Smooth muscle cell (in vitro differentiated cells): ENCODE data around the gene RHBDF1. TPM values are rescaled to one million over a fixed set of nuclear protein-coding genes. Genes with fewer than 3 reads are reported as not detected.
"Not testable (repeated sequence)": the region's sequence is repeated elsewhere in the genome, so short reads cannot be mapped to it uniquely, and the experiment has no call there.

Experiments used
- DNase-seq: peaks from one replicate; lab custom pipeline; 2025; ENCODE audit not compliant: unreplicated experiment; lab: John Stamatoyannopoulos, UW
- H2AFZ ChIP-seq: fragments of 200-600 bp; sonication (generic); 2 replicates; pipeline ENCODE4 v1.6.0; 2016; ENCODE audit warnings: antibody characterized with exemption, low read depth, mild to moderate bottlenecking
- H3F3A ChIP-seq: fragments of 200-600 bp; sonication (generic); 2 replicates; pipeline ENCODE4 v1.6.0; 2017; ENCODE audit warnings: antibody characterized with exemption, low read depth
- H3K27ac ChIP-seq: fragments of 200-600 bp; sonication (generic); 2 replicates; pipeline ENCODE4 v1.5.1; 2016; ENCODE audit warnings: low read depth, mild to moderate bottlenecking
- H3K27me3 ChIP-seq: fragments of 200-600 bp; sonication (generic); 2 replicates; pipeline ENCODE4 v1.6.1; 2016; ENCODE audit warnings: low read depth, mild to moderate bottlenecking
- H3K36me3 ChIP-seq: fragments of 200-600 bp; sonication (generic); 2 replicates; pipeline ENCODE4 v1.5.1; 2016; ENCODE audit warnings: low read depth
- H3K4me1 ChIP-seq: fragments of 200-600 bp; sonication (generic); 2 replicates; pipeline ENCODE4 v1.5.1; 2016; ENCODE audit warnings: low read depth
- H3K4me2 ChIP-seq: fragments of 200-600 bp; sonication (generic); 2 replicates; pipeline ENCODE4 v1.6.0; 2016; ENCODE audit warnings: mild to moderate bottlenecking
- H3K4me3 ChIP-seq: fragments of 200-600 bp; sonication (generic); 2 replicates; pipeline ENCODE4 v1.5.1; 2016; ENCODE audit warnings: mild to moderate bottlenecking
- H3K79me2 ChIP-seq: fragments of 200-600 bp; sonication (generic); 2 replicates; pipeline ENCODE4 v1.6.0; 2016; ENCODE audit warnings: low read depth, mild to moderate bottlenecking
- H3K9ac ChIP-seq: fragments of 200-600 bp; sonication (generic); 2 replicates; pipeline ENCODE4 v1.6.0; 2016; ENCODE audit warnings: low read depth
- H3K9me3 ChIP-seq: fragments of 200-600 bp; sonication (generic); replicated peaks from 2 replicates; pipeline ENCODE4 v1.5.1; 2016; ENCODE audit warnings: low read depth
- H4K20me1 ChIP-seq: fragments of 200-600 bp; sonication (generic); 2 replicates; pipeline ENCODE4 v1.6.0; 2016; ENCODE audit warnings: low read depth
- CTCF ChIP-seq: fragments of 200-600 bp; sonication (generic); IDR thresholded peaks from 2 replicates; pipeline ENCODE4 v1.5.1; 2017; ENCODE audit warnings: borderline replicate concordance, mild to moderate bottlenecking, antibody characterized with exemption; ENCODE audit not compliant: insufficient read depth, poor library complexity, severe bottlenecking
- WGBS: methylation state at CpG from one replicate; pipeline ENCODE4 v1.1.7; 2016; ENCODE audit warnings: low lambda C conversion rate; 5-methylcytosine and 5-hydroxymethylcytosine counted together
- polyA plus RNA-seq: library from polyadenylated mRNA; unstranded; fragments of >200 nt; fragmentation: Nextera tagmentation; extraction: Ambion mirVana; gene quantifications from 2 replicates; pipeline ENCODE4 v1.2.1, GENCODE V29; 2016
- total RNA-seq: library from RNA; depleted of rRNA; stranded (reverse); fragments of >200 nt; gene quantifications from 2 replicates; pipeline ENCODE4 v1.2.3, GENCODE V29; 2014

The RHBDF1 gene
- total and polyA plus RNA-seq, 2 experiments from 2014 or later, result 41.4 to 68.0 TPM

DNA sequence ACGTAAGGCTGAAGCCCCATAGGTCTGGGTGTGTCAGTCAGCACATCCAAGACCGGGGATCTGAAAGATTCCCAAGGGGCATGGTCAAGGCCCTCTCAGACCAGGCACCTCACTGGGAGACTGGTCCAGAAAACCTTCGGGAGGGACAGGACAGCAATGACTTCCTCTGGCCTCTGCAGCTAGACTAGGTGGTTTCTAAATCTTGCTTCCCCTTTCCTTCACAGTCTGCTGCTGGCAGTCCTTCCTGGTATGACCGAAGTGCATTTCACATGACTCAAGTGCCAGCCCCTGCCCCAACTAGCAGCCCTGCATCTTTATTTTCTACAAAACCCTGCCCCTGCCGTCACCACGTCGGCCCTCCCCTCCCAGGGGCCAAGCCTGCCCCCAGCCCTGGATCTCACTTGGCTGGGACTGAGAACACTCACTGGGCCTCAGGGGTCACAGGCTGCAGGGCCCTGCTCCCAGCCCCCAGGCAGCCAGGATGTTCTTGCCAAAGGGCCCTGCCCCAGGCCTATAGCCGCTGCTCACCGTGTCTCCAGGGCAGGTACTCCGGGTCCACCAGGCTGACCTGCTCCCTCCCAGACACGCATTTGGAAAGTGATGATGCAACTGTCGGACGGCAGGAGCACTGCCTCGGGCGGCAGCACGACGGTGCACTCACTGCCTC lies 37.3 kb downstream of the RHBDF1 start:
- Histone ChIP-seq H3K4me1 (no peaks in the 10 kb centered on the region), H3K4me3 (no peak overlapping the region), H3K27me3 (no peaks in the 10 kb centered on the region), H3K4me2 (no peak overlapping the region), H2AFZ (no peak overlapping the region), H3K36me3 (no peaks in the 10 kb centered on the region), H3K27ac (no peak overlapping the region), H3K9me3 (no peaks in the 10 kb centered on the region), H3K79me2 (no peaks in the 10 kb centered on the region), H3F3A (no peaks in the 10 kb centered on the region), H3K9ac (no peak overlapping the region), H4K20me1 (no peaks in the 10 kb centered on the region)
- TF ChIP-seq CTCF, result no peak
- 82% methylated on average over 17 of the region's 17 CpGs for WGBS
- DNase-seq, result no peak

DNA sequence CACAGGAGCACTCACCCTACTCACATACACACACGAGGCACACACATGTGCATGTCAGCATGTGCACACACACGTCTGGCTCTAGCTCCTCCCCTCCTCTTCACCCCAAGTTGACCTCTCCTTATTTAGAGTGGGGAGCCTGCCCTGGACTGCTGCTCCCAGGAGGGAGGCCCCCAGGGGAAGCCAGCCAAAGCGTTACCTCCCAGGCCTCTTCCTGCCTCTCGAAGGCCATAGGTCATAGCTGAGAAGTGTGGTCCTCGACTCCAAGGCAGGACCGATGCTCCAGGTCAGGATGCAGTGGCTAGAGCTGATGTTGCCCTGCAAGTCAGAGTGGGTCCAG lies 37.8 kb downstream of the RHBDF1 start:
- Histone ChIP-seq H3K9ac (no peak overlapping the region), H3K4me2 (no peak overlapping the region), H3K36me3 (no peaks in the 10 kb centered on the region), H3K9me3 (no peaks in the 10 kb centered on the region), H3K4me1 (no peaks in the 10 kb centered on the region), H2AFZ (no peak overlapping the region), H3K27me3 (no peaks in the 10 kb centered on the region), H4K20me1 (no peaks in the 10 kb centered on the region), H3K27ac (no peak overlapping the region), H3K79me2 (no peaks in the 10 kb centered on the region), H3K4me3 (no peak overlapping the region), H3F3A (no peaks in the 10 kb centered on the region)
- TF ChIP-seq CTCF, result no peak
- DNase-seq, result no peak
- 91% methylated on average over 6 of the region's 6 CpGs for WGBS

DNA sequence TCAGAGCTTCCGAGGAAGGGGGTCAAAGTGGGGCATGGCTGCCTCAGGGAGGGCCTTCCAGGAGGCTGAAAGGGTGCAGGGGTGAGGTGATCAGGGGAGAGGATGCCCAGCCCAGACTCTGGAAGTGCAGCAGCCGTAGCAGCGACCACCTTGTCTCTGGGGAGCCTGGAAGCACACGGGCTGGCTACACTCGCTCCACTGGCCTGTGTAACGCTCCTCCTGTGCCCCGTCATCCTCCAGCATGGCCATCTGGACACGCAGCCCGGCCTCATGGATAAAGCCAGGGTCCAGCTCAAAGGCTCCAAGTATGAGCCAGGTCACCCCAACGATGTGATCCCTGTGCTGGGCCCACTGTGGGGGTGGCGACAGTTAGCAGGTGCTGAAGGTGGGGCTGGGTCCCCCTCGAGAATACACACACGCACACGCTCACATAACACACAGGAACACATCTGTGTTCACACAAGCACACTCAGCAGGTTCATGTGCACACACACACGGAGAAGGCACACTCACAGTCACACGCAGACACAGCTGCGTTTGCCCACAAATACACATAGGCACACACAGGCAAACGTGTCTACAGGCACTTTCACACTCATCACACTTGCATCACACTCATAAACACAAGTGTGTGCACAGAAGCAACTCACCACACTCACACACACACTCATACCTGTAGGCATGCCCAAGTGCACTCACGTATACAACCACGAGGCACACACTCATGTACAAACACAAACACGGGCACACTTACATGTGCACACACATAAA lies 38.4 kb downstream of the RHBDF1 start:
- no peaks in the 10 kb centered on the region for H3K9me3 ChIP-seq
- H2AFZ ChIP-seq, result no peak overlapping the region
- H4K20me1 ChIP-seq, result no peaks in the 10 kb centered on the region
- no peak overlapping the region for H3K9ac ChIP-seq
- H3K27ac ChIP-seq, result no peak overlapping the region
- H3K4me1 ChIP-seq, result no peaks in the 10 kb centered on the region
- no peak overlapping the region for H3K4me3 ChIP-seq
- H3K27me3 ChIP-seq, result no peaks in the 10 kb centered on the region
- no peak overlapping the region for H3K4me2 ChIP-seq
- no peaks in the 10 kb centered on the region for H3F3A ChIP-seq
- no peak for DNase-seq
- no peaks in the 10 kb centered on the region for H3K79me2 ChIP-seq
- no peak for TF ChIP-seq CTCF
- WGBS, result 87% methylated on average over 21 of the region's 21 CpGs
- no peaks in the 10 kb centered on the region for H3K36me3 ChIP-seq

DNA sequence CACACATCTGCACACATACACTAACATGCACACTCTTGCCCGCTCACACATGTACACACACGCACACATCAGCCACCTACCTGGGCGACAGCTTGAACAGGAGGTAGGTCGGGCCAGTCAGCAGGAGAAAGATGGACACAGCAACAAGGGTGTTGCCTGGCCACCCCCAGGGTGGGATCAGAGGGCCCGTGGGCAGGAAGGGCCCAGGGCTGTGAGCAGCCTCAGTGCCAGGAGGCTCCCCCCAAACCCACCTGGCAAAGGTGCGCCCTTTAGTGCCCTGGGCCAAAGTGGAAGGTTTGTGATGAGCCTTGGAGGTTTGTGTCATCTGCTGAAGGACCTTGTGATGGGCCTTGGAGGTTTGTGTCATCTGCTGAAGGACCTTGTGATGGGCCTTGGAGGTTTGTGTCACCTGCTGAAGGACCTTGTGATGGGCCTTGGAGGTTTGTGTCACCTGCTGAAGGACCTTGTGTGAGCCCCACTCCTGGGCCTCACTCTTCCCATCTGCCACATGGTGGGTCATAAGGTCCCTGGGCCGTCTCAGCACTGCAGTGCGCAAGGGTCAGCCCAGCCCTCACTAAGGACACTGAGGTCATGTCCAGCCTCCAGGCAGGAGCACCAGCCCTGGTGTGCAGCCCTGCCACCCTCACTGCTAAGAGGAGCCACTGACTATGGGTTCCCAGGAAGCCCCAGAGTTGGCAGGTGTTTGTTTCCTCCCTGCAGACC lies 39.1 kb downstream of the RHBDF1 start:
- H2AFZ ChIP-seq, H3K9me3 ChIP-seq, H3K4me1 ChIP-seq, H3K36me3 ChIP-seq, H3K4me3 ChIP-seq, H3K9ac ChIP-seq, H3K27me3 ChIP-seq, DNase-seq, H4K20me1 ChIP-seq, H3K4me2 ChIP-seq, H3K79me2 ChIP-seq, H3K27ac ChIP-seq, H3F3A ChIP-seq: not testable (repeated sequence)
- 92% methylated on average over 5 of the region's 8 CpGs for WGBS

DNA sequence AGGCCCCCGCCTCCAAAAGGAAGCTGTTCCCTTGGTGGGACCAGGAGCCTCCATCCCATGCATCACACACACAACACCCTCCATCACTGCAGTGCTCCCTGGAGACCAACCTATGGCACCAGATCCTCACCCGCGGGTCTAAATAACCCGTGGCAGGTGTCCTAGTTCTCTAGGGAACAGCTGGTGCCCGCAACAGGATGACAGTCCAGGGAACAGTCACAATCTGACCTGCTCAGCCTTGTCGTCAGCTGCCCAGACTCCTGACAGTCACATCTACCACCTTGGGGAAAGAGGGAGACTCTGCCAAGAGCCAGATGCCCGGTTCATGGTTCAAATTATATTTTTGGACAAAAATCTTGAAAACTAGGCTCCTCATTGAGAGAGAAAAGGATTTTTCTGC lies 41.8 kb downstream of the RHBDF1 start:
- not testable (repeated sequence) for H3K9ac ChIP-seq, H4K20me1 ChIP-seq, H3K27me3 ChIP-seq, H3F3A ChIP-seq, DNase-seq, H2AFZ ChIP-seq, H3K9me3 ChIP-seq, H3K4me3 ChIP-seq, H3K36me3 ChIP-seq, H3K4me1 ChIP-seq, H3K4me2 ChIP-seq, H3K79me2 ChIP-seq, H3K27ac ChIP-seq
- WGBS, result 93% methylated on average over 2 of the region's 7 CpGs

DNA sequence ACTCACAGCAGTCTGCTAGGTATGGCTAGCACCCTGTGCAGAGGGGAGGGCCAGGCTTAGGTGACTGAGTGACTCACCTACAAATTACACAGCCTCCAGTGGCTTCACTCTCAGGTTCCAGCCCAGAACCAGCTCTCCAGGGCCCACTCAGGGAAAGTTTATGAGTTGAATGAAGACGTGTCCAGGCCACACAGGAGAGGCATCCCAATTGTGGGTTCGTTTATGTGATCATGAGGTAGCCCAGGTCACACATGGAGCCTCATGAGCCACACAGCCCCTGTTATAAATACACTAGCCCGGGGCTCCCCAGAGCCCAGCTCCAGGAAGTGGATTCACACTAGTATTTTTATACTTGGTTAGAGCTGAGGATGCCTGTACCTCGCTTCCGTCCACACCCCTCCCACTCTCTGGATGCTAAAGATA lies 46.5 kb downstream of the RHBDF1 start:
- DNase-seq, H3K9me3 ChIP-seq, H3K4me1 ChIP-seq, H3K79me2 ChIP-seq, H3K4me3 ChIP-seq, H4K20me1 ChIP-seq, H3K9ac ChIP-seq, H3K36me3 ChIP-seq, H3K27me3 ChIP-seq, H3K4me2 ChIP-seq, H3K27ac ChIP-seq, H3F3A ChIP-seq, H2AFZ ChIP-seq: not testable (repeated sequence)
- 69% methylated on average over 2 of the region's 5 CpGs for WGBS
